ENCODE data around the gene COMMD3.
A peak's percentile ranks its signal among the peaks of the same experiment; 100 is the strongest.

COMMD3 gene

GRCh38 chr10:22319980-22320558, 3.9 kb downstream of the COMMD3 start:
- no peak for ATAC-seq
- peak; percentile 21 for DNase-seq

GRCh38 chr10:22320591-22321155, 4.5 kb downstream of the COMMD3 start, which contains the start of gene BMI1:
Gene BMI1, plus strand, starts transcription at chr10:22321099. Its CDS starts 5,351 bp downstream, at chr10:22326450.
- DNase-seq (peak; percentile 70), ATAC-seq (peak; percentile 23)

GRCh38 chr10:22321156-22321923, 5.2 kb downstream of the COMMD3 start:
- DNase-seq (peak; percentile 63), ATAC-seq (peak; percentile 33)

GRCh38 chr10:22321924-22322640, 5.9 kb downstream of the COMMD3 start:
- ATAC-seq (no peak), DNase-seq (peak; percentile 32)

- no peak for DNase-seq
- ATAC-seq, result no peak
These were observed 6.5 kb downstream of the COMMD3 start for GRCh38 chr10:22322641-22323160.

GRCh38 chr10:22323538-22324305, 7.5 kb downstream of the COMMD3 start:
- ATAC-seq, result no peak
- no peak for DNase-seq

- ATAC-seq (no peak), DNase-seq (no peak)
These were observed 8.2 kb downstream of the COMMD3 start for GRCh38 chr10:22324413-22324812.

- ATAC-seq (no peak), DNase-seq (no peak)
These were observed 8.7 kb downstream of the COMMD3 start for GRCh38 chr10:22324893-22325271.

- ATAC-seq, result peak; percentile 54
- peak; percentile 70 for DNase-seq
These were observed 9.3 kb downstream of the COMMD3 start for GRCh38 chr10:22325272-22326144.

- no peak for DNase-seq
- no peak for ATAC-seq
These were observed 10.0 kb downstream of the COMMD3 start for GRCh38 chr10:22326145-22326702.

- DNase-seq, result no peak
- no peak for ATAC-seq
These were observed 13.0 kb downstream of the COMMD3 start for GRCh38 chr10:22329150-22329549.

GRCh38 chr10:22332116-22332692, 16.0 kb downstream of the COMMD3 start:
- no peak for DNase-seq
- no peak for ATAC-seq

GRCh38 chr10:22333167-22333974, 17.2 kb downstream of the COMMD3 start:
- no peak for DNase-seq
- no peak for ATAC-seq

GRCh38 chr10:22333975-22334282, 17.7 kb downstream of the COMMD3 start:
- DNase-seq (no peak), ATAC-seq (no peak)

GRCh38 chr10:22334414-22335172, 18.4 kb downstream of the COMMD3 start:
- DNase-seq (peak; percentile 6), ATAC-seq (no peak)

- DNase-seq (peak; percentile 63), ATAC-seq (peak; percentile 63)
These were observed 19.2 kb downstream of the COMMD3 start for GRCh38 chr10:22335173-22335933.

- no peak for DNase-seq
- no peak for ATAC-seq
These were observed 22.2 kb downstream of the COMMD3 start for GRCh38 chr10:22338185-22338900.
